HG03520 (cell line): ENCODE results near the gene TNFRSF1A.

Source experiments
- ATAC-seq: cut with Tn5 transposase; IDR thresholded peaks from one replicate; pipeline ENCODE4 v1.9.1; 2021; ENCODE audit warnings: mild to moderate bottlenecking, moderate library complexity; ENCODE audit not compliant: unreplicated experiment

Gene TNFRSF1A

GRCh38 chr12:6374786-6375160, 32.9 kb upstream of the TNFRSF1A start:
- no peak for ATAC-seq

DNA sequence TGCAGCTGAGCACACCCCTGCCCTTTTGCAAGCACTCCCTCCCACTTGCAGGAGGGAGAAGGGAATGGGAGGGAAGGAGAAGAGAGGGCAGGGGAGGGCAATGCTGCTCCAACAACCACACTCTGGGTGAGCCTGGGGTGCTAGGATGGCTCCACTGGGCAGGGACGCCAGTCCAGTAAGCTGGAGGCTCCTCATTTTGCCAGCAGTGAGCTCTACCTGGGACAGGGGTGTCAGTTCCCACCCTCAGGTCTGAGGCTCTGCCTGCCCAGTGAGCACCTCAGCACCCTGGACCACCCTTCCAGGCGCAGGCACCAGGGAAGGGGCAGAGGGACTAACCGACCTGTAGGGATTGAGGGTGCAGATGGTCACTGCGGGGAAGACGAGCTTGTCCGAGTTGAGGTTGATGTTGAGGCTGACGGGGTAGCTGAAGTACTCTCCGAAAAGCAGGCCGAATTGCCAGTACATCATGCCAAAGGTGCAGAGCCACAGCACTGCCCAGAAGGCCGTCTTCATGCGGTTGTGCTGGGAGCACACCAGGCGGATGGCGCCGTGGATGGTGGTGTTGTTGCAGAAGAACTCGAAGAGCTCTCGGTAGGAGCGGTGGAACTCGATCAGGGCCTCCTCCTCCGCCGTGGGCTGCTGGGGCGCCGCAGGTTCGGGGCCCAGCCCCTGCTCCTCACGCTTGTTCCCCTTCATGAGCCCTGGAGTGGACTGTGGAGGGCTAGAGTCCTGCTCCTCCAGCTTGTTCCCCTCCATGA, 32.3 kb upstream of the TNFRSF1A start:
- no peak for ATAC-seq

DNA sequence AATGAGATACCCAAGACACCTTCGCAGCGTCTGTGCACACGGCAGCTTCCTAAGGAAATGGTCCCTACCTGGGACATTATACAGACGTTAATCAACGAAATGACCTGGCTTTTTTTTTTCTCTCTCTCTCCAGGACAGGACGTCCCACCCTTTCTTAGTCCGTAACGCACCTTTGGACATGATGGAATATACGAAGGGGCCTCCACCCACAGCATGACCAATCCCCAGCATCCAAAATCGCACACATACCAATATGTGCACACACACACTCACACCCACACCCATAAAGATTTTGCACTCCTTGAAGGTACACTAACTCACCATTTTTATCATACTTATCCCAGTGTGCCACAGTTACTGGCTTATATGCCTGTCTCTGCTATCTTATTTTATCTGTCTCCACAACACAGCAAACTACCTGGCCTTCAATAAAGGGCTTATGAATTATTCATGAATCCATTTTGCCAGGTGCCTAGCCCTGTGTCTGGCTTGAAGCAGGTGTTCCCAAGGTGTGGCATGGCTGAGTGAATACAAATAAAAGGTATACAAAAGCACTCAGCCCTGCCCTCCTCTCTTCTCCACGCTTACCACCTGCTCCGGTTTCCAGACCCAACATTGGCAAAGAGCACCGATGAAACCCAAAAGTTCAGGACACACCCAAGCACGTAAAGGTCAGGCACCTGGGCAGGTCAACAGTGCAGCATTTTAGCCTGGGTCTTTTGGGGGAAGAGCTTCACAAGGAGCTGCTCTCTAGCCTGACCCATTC, 31.3 kb upstream of the TNFRSF1A start:
- ATAC-seq: no peak

DNA sequence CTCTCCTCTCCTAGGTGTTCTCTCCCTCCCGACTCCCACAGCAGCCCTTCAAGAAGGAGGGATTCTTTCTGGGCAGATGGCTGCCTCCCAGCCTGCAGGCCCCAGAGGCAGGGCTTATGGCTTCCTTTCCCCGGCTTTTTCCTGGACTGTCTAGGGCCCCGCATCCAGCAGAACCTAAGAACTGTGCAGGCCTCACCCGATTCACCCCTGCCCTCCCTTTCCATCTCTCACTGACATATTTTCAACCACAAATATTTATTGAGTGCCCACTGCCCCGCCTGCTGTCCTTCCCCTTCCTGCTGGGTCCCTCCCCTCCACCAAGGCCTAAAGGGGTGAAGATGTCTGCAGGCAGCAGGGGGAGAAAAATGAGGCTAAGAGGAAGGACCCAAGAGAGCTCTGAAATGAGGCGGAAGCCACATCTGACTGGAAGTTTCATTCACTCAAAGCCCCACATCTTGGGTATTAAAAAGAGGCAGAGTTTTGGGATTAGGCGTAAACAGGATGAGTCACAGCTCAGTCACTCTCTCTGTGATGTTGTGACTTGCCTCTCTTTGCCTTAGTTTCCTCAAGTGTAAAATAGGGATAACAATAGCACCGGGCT, 30.6 kb upstream of the TNFRSF1A start:
- ATAC-seq: no peak

DNA sequence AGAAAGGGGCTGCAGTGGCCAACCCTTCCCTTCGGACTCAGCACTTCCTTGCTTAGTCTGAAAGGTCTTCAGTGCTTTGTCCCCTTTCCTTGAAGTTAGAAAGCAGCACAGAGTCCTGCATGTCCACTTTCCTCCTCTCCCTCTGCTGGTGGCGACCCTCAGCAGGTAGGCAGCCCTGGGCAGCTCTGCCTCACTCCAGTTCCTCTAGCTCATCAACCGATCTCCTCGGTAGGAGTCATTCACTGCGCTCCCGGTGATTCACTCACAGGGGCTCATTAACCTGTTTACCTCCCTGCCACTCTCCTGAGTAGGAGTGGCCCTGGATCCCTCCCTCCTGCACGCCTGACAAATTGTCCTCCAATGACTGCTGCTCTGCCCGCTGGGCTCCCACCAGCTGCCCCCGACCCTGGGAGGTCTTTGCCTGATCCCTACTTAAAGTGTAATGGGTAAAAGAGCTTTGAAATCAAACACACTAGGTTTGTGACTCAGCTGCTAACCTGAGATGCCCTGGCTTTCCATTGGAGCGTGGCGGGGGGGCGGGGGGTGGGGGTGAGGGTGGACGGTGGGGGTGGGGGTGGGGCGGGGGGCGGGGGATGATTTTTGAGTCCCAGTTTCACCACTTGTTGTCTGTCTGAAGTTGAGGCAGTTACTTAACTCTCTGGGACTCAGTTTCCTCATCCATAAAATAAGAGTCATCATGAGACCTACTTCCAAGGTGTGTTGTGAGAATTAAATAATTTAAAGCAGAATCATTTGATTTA, 29.3 kb upstream of the TNFRSF1A start:
- no peak for ATAC-seq

- no peak for ATAC-seq
Measured at GRCh38 chr12:6370576-6370935, 28.7 kb upstream of the TNFRSF1A start.

GRCh38 chr12:6369916-6370575, 28.2 kb upstream of the TNFRSF1A start:
- ATAC-seq: no peak

- no peak for ATAC-seq
Measured at GRCh38 chr12:6368906-6369525, 27.1 kb upstream of the TNFRSF1A start.

DNA sequence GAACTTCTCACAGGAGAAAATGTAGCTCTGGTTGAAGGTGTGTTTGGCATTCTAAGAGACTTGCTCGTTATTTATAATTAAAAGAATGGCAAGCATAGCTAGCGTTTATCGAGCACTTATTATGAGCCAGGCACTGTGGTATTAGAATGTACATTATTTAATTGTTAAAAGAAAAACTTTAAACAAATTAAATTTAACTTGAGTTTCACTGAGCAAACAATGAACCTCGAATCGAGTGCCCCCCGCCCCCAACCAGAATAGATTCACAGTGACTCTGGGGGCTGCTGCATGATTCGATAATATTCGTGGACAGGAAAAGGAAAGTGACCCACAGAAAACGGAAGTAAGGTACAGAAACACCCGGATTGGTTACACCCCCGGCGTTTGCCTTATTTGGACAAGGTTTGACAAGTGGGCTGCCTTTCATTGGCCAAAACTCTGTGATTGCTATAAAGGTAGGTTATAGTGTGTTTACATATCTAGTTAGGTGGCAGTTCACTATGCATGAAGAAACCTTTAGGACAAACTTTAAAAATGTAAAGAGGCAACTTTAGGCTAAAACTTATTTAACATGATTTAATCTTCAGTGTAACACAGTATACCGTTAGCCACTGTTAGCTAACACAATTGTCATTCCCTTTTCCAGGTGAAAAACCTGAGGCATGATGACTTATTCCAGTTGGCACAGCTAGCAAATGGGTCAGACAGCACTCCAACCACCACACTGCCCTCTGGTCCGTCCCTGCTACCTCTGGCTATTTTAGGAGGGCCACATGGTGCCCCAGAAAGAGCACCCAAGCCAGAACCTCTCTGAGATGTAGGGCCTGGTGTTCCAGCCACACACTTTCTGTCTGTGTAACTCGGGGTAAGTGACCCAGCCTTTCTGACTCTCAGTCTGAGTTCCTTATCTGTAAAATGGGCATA, 26.4 kb upstream of the TNFRSF1A start:
- ATAC-seq: no peak

DNA sequence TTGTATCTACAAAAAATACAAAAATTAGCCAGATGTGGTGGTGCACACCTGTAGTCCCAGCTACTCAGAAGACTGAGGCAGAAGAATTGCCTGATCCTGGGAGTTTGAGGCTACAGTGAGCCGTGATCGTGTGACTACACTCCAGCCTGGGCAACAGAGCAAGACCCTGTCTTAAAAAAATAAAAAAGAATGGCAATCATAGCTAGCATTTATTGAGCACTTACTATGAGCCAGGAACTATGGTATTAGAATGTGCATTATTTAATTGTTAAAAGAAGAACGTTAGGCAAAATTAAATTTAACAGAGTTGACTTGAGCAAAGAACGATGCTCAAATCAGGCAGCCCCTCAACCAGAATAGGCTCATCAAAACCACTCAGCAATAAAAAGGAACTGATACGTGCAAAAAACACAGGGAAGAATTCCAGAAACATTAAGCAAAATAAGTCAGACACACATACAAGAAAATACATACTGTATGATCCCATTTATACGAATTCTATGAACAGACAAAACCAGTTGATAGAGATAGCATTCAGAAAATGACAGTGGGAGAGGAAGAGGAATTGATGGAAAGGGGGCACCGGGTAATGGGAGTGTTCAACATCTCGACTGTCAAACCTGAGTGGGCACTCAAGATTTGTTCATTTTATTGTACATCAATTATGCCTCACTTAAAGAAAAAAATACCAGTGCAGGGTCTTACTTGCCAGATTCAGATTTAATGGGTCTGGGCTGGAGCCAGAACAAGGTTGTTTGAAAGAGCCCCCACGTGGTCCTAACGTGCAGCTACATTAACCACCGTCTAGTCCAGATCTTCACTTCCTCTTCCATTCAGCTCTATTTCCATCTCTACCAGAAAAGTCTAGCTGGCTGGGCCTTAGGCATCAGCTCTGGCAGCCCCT, 25.4 kb upstream of the TNFRSF1A start:
- peak; percentile 63 for ATAC-seq

DNA sequence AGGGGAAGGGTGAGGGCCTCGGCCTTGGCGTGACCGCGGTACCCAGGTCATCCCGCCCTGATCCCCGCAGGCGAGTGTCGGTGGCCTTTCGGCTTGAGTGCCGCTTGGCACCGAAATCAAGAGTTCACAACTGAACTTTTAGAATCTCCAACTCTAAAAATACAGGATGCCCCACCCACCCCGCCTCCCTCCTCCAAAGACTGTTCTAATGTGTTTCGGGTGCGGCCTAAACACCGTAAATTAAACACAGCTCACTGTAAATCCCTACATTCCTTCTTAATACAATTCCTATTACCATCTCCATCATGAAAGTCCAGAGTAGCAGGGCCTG, 22.1 kb upstream of the TNFRSF1A start:
- no peak for ATAC-seq

GRCh38 chr12:6363330-6364043, 21.6 kb upstream of the TNFRSF1A start:
- ATAC-seq: no peak

- no peak for ATAC-seq
Measured at GRCh38 chr12:6363010-6363329, 21.1 kb upstream of the TNFRSF1A start.

DNA sequence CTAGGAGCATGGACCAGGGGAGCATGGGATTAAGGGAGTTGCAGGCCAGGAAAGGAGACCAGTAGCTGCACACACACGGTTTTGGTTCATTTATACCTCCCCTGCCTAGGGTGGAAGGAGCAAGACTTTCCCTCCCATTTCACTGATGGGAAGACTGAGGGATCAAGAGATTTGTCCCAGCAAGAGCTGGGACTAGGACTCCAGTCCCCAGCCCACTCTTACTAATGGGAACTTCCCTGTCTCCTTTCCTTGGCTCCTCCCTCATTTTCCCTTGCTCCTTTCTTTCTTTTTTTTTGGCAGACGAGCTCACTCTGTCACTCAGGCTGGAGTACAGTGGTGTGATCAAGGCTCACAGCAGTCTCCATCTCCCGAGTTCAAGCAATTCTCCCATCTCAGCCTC, 20.5 kb upstream of the TNFRSF1A start:
- ATAC-seq: no peak

DNA sequence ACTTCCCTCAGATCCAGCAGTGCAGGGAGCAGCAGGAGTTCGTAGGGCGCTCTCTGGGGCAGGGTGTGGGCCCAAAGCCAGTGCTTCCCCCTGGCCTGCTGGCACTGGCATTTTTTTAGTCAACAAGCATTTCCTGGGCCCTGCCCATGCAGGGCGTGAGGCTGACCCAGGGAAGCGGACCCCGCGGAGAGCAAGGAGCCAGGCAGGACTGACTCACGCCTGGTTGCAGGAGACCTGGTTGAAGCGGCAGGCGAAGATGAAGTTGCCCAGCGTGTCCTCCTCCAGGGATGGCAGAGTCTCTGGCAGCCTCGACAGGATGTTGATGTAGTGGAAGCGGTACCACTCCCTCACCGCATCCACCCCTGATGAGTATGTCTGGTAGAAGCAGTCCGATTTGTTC, 20.0 kb upstream of the TNFRSF1A start:
- no peak for ATAC-seq

DNA sequence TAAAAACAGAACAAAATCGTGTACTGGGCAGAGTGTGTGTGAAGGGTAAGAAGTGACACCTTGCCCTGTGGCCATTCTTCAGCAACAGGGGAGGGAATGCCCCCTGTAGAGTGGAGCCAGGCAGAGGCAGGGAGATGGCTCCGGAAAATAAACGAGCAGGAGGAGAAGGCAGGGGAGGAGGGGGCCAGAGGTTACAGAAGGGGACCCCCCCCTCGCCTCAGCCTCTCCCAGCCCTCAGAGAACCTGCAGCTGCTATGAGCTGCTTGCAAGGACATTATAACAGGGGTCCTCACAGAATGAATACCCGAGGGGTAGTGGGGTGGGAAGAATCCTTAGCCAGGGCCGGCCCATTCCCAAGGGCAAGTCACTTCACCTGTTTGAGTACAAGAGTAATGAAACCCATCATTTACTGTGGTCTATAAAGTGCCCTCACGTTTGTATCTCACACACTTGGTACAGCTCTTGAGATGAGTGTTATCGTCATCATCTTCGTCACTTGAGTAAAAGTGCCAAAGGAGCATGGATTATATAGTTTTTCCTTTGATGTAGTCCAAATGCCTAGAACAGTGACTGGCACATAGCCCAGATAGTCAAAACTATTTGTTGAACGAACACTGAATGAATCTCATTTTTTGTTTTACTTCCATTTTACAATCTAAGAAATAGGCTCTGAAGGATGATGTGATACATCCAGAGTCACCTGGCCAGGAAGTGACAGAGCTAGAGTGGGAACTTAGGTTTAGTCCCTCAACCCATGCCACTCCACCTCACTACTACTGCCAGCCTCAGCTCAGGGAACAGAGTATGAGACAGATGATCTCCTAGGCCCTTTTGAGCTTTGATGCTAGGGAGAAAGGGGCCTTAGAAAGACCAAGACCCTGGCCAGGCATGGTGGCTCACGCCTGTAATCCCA, 19.0 kb upstream of the TNFRSF1A start:
- ATAC-seq: no peak

DNA sequence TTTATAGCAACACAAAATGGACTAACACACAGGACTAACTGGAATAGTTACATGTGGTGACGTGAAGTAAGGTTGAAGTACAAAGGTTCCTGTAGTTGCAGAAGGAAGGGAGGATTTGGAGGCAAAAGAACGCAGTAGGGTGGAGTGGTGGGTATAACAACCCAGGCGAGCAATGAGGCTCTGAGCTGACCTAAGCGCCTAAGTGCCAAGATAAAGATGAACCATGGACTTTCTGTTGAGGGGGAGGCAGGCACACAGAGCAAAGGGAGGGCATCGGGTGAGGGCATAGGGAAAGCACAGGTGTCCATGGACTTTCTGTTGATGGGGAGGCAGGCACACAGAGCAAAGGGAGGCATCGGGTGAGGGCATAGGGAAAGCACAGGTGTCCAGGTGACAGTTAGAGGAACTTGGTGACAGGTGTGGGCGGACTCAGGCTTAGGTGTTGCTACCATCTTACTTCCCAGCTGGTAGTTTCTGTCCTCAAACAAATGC, 18.2 kb upstream of the TNFRSF1A start:
- no peak for ATAC-seq
